GM18498 (cell line): ENCODE data around the gene CD19.
"Not testable (repeated sequence)": the region's sequence is repeated elsewhere in the genome, so short reads cannot be mapped to it uniquely, and the experiment has no call there.

Experiments
- ATAC-seq: cut with Tn5 transposase; IDR thresholded peaks from one replicate; pipeline ENCODE4 v1.9.1; 2021; ENCODE audit warnings: mild to moderate bottlenecking, moderate library complexity; ENCODE audit not compliant: unreplicated experiment

Gene CD19

DNA sequence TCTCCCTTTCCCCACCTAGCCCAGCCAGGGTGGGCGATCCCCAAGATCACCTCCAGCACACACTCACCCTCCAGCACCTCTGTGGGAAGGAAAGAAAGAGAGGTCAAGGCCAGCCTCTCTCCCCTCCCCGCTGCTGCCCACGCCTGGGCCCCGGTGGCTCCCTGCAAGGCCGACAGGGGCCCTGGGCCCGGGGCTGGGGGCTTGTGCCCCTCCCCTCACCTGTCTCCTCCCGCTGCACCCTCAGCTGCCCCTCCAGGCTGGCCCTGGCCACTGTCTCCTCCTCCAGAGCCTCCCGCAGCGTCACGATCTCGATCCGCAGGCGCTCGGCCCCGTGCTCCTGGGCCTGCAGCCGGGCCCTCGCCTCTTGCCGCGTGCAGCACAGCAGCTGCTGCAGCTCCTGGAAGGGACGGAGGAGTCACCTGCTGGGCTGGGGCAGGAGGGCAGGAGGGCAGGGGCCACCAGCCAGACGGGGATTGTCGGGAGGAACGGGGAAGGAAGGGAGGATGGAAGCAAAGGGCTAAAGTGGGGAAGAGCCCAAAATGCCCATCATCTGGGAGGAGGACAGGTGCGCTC, 25.9 kb upstream of the CD19 start:
- no peak for ATAC-seq

DNA sequence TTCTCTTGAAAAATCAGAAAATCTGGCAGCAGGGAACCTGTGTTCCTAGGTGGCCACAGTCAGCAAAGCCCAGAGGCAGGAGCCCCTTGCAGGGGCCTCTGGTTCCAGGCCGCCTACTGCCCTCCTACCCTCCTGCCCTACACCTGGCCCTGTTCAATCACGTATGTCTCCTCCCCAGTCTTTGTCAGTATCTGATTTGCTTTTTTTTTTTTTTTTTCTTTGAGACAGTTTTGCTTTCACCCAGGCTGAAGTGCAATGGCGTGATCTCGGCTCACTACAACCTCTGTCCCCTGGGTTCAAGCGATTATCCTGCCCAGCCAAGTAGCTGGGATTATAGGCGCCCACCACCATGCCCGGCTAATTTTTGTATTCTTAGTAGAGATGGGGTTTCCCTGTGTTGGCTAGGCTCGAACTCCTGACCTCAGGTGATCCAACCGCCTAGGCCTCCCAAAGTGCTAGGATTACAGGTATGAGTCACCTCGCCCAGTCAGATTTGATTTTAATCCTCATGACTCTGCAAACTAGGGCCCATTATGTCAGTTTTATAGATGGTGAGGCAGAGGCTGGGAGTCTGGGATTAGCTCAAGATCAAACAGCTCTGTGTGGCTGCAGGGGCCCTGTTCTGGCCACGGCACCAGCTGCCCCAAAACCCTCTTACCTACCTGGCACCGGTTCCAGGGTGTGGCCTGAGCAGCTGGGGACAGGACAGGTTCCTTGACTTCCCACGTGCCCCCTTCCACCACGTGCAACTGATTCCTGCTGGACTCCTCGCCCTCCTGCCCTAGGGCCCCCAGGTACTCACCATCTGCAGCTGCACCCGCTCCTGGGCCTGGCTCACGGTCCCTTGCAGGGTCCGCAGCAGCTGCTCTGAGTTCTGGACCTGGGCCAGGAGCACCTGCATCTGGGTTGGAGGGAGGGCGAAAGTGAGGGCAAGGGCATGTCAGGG, 21.4 kb upstream of the CD19 start:
- ATAC-seq: no peak

DNA sequence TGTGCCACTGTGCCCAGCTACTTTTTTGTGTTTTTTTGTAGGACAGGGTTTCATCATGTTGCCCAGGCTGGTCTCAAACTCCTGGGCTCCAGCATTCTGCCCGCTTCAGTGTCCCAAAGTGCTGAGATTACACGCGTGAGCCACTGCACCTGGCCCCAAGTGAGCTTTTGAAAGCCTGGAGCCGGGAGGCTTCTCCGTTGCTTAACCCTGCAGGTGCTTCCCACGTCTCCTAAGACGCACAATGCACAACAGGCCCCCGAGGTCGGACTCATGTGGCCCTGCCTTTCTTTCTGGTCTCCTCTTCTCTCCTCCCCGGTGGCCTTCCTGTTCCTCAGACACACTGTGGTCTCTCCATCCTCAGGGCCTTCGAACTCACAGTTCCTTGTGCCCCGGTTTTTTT, 19.2 kb upstream of the CD19 start:
- no peak for ATAC-seq

DNA sequence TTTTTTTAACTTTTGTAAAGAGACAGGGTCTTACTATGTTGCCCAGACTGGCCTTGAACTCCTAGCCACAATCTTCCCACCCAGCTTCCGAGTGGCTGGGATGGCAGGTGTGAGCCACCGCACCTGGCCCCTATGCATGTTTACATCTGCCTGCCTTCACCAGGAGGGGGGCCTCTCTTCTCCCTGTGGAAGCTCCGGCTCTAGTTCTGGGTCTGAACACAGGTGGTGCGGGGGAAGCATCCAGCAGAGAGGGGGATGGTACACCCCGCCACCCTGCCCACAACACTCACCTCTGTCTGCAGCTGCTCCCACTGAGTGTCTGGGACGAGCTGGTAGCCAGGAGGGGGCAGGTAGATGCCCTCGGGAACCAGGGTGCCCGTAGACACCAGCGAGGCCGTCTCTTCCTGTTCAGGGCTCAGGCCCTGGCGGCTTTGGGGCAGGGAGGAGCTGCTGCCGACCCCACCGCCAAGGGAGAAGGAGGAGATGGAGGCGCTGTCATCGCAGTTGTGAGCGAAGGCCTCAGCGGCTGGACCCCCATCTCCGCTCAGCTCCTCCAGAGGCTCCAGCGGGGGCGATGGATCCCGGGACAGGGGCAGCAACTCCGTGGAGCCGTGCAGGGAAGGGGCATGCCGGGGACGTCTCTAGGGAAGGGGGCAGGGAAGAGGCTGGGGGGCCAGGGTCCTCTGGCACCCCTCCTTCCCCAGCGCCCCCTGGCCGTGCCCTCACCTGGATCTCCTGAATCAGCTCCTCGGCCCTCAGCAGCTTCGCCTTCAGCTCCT, 17.6 kb upstream of the CD19 start:
- no peak for ATAC-seq

DNA sequence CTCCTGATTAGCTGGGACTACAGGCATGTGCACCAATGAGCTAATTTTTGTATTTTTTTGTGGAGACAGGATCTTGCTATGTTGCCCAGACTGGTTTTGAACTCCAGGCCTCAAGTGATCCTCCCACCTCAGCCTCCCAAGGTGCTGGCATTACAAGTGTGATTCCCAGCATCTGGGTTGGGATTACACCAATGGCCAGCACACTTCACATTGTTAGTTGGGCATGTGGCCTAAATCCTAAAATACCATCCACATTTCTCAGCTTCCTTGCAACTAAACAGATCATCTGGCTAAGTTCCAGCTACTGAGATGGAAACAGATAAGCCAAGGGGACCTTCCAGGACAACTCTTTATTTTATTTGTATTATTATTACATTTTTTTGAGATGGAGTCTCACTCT, 16.6 kb upstream of the CD19 start:
- no peak for ATAC-seq

DNA sequence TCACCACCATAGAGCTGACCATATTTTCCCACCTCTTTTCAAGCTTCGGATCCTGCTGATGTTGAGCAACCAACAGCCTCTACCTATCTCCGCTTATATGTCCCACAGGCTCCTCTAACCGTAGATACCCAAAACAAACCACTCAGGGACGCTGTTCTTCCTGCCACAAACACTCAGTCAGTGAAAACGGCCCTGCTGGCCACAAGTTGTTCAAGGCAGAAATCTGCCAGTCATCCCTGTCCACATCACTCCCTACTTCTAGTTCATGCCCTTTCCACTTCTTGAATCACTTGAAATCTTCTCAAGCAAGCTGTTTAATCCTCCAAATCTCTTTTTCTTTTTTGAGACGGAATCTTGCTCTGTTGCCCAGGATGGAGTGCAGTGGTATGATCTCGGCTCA, 14.7 kb upstream of the CD19 start:
- no peak for ATAC-seq

DNA sequence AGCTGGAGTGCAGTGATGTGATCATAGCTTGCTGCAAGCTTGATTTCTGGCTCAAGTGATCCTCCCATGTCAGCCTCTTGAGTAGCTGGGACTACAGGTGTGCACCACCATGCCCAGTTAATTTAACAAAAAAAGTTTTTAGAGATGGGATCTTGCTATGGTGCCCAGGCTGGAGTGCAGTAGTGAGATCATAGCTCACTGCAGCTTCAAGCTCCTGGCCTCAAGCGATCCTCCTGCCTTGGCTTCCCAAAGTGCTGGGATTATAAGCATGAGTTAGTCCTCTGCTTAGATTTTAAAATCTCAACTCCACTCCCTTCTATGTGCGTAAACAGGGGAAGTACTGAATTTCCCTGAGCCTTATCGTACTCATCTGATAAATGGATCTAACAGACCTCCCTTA, 13.1 kb upstream of the CD19 start:
- no peak for ATAC-seq

DNA sequence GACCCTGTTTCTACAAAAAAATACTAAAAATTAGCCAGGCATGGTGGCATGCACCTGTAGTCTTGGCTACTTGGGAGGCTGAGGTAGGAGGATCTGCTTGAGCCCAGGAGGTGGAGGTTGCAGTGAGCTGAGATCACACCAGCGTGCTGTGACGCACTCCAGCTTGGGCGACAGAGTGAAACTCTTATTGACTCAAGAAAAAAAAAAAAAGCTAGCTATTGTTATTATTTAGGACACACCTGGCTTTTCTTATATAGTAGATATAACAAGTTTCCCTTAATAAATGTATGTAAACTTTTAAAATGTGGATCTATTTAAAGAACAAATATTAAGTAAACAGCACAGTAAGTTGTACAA, 8.6 kb upstream of the CD19 start:
- ATAC-seq: no peak

DNA sequence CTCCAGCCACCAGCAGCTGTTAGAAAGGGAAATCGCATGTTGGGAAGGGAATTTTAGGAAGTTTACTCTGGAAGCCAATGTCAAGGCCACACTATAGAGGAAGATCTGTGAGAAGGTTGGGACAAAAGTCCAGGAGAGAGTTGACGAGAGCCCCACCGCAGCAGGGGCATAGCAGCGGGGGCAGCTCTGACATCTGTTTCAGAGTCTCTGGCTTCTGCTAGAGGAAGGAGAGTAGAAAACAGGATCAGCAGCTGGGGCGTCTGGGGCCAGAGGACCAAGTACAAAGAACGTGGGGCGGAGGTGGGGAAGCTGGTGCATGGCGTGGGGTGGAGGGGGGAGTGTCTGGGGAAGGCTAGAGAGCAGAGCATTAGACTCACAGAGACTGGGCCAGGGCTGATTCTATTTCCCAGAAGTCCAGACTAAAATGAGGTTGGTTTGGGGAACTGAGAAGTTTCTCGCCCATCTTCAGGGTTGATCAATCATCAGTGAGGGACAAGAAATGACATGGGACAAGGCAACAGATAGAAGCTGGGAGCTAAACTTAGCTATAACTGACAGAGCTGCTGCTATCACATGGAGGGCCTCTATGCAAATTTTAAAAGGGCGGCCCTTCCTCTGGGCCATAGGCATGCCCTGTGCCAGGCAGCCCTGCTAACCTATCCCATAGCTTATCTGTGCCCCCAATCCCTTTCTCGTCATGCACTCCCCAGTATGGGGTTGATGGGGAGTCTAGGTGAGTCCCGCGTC, 7.9 kb upstream of the CD19 start:
- ATAC-seq: peak; percentile 61

DNA sequence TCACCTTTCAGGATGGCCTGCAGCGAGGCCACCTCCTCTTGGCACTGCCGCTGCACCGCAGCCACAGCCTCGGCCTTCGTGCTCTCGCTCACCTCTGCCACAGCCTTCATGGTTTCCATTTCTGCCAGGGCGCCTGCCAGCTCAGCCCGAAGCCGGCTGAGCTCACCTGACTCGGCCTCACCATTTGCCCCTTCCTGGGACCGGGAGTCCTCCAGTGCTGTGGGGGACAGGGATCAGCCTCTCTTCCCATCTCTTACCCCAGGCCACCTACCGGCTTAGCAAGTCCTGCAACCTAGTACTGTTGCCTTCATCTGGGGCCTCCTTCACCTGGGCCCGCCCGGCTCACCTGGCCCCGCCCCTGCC, 7.4 kb upstream of the CD19 start:
- ATAC-seq: no peak

DNA sequence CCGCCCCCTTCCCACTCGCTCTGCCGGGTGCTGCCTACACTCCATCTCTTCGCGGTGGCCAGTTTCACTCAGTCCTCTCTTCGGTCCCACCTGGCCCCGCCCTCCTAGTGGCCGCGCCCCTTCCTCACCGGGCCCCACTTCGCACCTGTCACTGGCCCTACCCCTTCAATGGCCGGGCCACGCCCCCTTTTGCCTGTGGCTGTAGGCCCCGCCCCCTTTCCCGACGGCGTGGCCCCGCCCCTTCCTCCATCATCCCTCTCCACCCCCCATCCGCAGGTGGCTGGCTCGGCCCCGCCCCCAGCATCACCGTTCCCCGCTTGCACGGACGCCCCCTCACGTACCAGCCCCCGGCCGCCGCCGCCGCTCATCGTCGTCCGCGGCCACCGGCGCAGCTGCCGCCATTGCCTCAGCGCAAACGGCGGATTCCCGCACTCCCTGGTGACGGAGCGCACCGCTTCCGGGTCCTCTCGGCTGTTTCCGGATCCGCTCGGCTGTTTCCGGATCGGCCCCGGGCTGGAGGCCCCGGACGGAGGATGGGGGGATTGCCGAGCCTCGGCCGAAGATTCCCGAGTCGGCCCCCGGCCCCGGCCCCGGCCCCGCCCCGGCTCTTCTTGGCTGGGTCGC, 6.9 kb upstream of the CD19 start, which contains the start of gene RABEP2:
RABEP2 (minus strand) TSS at position 477 of the 624 bp plus-strand sequence; CDS start at position 402, 75 bp downstream.
- ATAC-seq: peak; percentile 70

DNA sequence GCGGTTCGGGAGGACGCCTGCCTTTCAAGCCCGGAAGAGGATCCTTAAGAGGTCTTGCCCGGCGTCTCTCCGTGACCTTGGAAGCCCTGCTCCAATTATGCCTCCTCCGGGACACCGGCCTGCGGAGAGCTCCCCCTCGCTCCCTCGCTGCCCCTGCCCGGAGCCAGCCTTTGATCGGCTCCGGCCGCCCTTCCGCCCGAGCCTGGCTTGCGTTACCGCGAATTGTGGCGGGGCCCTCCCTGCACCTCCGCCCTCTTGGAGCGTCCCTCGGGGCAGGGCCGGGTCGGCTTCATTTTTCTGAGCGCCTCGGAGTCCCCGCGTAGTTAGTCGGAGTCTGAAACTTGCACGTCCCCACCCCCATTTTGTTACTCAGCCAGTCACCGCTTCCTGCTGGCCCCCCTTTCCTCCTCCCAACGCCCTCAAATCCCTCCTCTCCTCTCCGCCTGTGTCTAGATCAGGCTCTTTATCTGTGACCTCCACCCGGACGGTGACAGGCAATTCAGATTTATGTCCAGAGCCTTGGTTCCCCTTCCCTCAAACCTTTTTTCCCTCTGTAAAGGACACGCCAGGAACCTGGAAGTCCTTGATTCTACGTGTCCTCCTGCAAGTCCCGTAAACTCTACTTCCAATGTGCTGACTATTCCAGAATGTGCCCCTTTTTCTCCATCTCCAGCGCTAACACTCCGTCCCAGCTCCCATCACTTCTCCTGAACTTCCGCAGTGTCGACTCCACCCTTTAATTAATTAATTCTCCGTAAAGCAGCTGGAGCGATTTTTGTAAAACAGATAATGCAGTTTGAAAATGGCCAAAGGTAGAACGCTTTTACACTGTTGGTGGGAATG, 6.2 kb upstream of the CD19 start:
- ATAC-seq: peak; percentile 30

DNA sequence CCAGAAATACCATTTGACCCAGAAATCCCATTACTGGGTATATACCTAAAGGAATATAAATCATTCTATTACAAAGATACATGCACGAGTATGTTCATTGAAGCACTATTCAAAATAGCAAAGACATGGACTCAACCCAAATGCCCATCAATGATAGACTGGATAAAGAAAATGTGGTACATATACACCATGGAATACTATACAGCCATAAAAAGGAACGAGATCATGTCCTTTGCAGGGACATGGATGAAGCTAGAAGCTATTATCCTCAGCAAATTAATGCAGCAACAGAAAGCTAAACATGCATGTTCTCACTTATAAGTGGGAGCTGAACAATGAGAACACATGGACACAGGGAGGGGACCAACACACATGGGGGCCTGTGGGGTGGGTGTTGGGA, 5.5 kb upstream of the CD19 start:
- ATAC-seq: not testable (repeated sequence)

DNA sequence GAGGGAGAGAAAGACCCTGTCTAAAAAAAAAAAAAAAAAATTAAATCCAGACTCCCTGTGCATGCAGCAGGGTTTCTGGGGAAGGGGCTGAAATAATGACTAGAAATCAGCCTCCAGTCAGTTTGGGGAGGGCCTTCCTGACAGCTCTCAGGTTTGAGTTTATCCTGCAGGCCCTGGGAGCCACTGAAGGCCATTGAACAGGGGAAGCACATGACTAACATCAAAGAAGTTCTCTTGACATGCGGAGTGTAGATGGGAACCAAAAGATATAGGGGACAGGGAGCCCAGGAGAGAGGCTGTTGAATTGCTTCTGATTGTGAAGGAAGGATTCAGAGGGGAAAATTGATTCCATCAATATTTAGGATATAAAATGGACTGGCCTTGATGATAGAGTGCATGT, 4.0 kb upstream of the CD19 start:
- no peak for ATAC-seq

DNA sequence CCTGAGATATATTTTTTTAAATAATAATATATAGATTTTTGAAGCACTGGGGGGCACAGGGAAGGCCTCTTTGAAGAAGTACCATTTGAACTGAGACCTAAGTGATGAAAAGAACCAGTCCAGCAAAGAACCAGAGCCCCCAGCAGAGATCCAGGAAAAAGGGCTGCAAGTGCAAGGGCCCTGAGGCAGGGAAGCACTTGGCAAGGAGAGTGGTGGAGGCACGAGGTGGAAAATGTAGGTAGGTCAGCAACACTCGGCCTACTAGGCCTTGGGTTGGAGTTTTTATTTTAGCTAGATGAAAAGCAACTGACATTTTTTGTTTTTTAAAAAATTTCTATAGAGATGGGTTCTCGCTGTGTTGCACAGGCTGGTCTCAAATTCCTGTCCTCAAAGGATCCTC, 1.6 kb upstream of the CD19 start:
- ATAC-seq: no peak

DNA sequence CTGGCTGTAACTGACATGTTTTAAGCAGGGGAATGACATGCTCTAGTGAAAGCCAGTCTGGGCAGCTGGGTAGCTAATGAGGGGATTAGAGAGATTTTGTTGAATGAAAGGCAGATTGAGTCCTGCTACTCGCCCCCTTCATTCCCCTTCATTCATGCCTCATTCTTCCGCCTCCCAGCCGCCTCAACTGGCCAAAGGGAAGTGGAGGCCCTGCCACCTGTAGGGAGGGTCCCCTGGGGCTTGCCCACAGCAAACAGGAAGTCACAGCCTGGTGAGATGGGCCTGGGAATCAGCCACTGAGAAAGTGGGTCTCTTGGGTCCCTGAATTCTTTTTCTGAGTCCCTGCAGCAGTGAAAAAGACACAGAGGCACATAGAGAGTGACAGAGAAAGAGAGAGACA, 1.1 kb upstream of the CD19 start:
- peak; percentile 37 for ATAC-seq

DNA sequence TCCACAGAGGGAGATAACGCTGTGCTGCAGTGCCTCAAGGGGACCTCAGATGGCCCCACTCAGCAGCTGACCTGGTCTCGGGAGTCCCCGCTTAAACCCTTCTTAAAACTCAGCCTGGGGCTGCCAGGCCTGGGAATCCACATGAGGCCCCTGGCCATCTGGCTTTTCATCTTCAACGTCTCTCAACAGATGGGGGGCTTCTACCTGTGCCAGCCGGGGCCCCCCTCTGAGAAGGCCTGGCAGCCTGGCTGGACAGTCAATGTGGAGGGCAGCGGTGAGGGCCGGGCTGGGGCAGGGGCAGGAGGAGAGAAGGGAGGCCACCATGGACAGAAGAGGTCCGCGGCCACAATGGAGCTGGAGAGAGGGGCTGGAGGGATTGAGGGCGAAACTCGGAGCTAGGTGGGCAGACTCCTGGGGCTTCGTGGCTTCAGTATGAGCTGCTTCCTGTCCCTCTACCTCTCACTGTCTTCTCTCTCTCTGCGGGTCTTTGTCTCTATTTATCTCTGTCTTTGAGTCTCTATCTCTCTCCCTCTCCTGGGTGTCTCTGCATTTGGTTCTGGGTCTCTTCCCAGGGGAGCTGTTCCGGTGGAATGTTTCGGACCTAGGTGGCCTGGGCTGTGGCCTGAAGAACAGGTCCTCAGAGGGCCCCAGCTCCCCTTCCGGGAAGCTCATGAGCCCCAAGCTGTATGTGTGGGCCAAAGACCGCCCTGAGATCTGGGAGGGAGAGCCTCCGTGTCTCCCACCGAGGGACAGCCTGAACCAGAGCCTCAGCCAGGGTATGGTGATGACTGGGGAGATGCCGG, 769 bp downstream of the CD19 start:
- no peak for ATAC-seq

DNA sequence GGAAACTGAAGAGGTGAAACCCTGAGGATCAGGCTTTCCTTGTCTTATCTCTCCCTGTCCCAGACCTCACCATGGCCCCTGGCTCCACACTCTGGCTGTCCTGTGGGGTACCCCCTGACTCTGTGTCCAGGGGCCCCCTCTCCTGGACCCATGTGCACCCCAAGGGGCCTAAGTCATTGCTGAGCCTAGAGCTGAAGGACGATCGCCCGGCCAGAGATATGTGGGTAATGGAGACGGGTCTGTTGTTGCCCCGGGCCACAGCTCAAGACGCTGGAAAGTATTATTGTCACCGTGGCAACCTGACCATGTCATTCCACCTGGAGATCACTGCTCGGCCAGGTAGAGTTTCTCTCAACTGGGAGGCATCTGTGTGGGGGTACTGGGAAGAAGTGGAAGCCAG, 1.4 kb downstream of the CD19 start:
- ATAC-seq: no peak

DNA sequence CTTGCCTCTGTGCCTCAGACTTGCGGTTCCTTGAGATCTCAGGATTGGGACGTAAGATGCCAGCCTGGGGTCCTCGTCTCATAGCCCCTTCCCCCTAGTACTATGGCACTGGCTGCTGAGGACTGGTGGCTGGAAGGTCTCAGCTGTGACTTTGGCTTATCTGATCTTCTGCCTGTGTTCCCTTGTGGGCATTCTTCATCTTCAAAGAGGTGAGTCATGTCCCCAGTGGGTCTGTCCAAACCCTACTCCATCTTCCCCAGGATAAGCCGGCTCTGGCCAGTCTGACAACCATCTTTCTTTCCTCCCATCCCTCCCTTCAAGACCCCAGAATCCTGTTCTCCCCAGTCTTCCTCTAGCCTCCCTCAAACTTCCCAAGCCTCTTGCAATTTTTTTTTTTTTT, 3.6 kb downstream of the CD19 start:
- no peak for ATAC-seq
